ENCODE results near the gene TYK2. TPM values are rescaled to one million over a fixed set of nuclear protein-coding genes. Genes with fewer than 3 reads are reported as not detected.

TYK2 gene
- total and polyA plus RNA-seq, 2 of the 13 experiments (the other 11 are each of a cell fraction or from before 2014, with no cell fraction given): 38.8 to 60.1 TPM

- peak; percentile 8 for ATAC-seq
- in situ Hi-C loops (cut with HindIII; ENCODE audit: extremely low pct_ligation_motif_present, low pct_unique_long_range_greater_than_20kb): no loop called here
- no peak for TF ChIP-seq ZNF883 (CRISPR knock-in tag; IDR thresholded peaks at IDR 0.05; ENCODE audit: not compliant biosample characterization)
- TF ChIP-seq GPN1 (CRISPR knock-in tag; IDR thresholded peaks at IDR 0.05; ENCODE audit: borderline replicate concordance): no peak
- TF ChIP-seq GATAD2A (CRISPR knock-in tag; IDR thresholded peaks at IDR 0.05): no peak
- no peak for TF ChIP-seq ZNF407 (CRISPR knock-in tag; IDR thresholded peaks at IDR 0.05; ENCODE audit: not compliant biosample characterization)
- TF ChIP-seq ZBTB3 (CRISPR knock-in tag; IDR thresholded peaks at IDR 0.05; ENCODE audit: borderline replicate concordance, low read depth): no peak
- no peak for TF ChIP-seq GABPB1 (CRISPR knock-in tag; IDR thresholded peaks at IDR 0.05)
- TF ChIP-seq ZNF703 (CRISPR knock-in tag; IDR thresholded peaks at IDR 0.05; ENCODE audit: borderline replicate concordance): no peak
- TF ChIP-seq TP53 (CRISPR knock-in tag; conservative IDR thresholded peaks at IDR 0.05): no peak
- no peak for TF ChIP-seq TRIM24 (CRISPR knock-in tag; IDR thresholded peaks at IDR 0.05)
- peak; percentile 18; the same call in 1 of the 2 replicates for TF ChIP-seq ZNF670 (CRISPR knock-in tag; IDR thresholded peaks at IDR 0.05; ENCODE audit: borderline replicate concordance)
- TF ChIP-seq SAP130 (CRISPR knock-in tag; IDR thresholded peaks at IDR 0.05; ENCODE audit: low read depth): no peak
- TF ChIP-seq ISX (CRISPR knock-in tag; conservative IDR thresholded peaks at IDR 0.05): no peak
- no peak; the same call in 1 of the 2 replicates for TF ChIP-seq ZNF33A (CRISPR knock-in tag; IDR thresholded peaks at IDR 0.05; ENCODE audit: borderline replicate concordance)
- TF ChIP-seq RBAK (CRISPR knock-in tag; IDR thresholded peaks at IDR 0.05): no peak
- TF ChIP-seq MEIS1 (CRISPR knock-in tag; IDR thresholded peaks at IDR 0.05; ENCODE audit: borderline replicate concordance): no peak
- TF ChIP-seq RFX3 (CRISPR knock-in tag; IDR thresholded peaks at IDR 0.05): no peak
- TF ChIP-seq FOXO1 (CRISPR knock-in tag; IDR thresholded peaks at IDR 0.05): no peak
Measured at GRCh38 chr19:10333758-10334587, 46.4 kb downstream of the TYK2 start.

More at GRCh38 chr19:10333758-10334587, 46.4 kb downstream of the TYK2 start:
- no peak for DNase-seq (ENCODE audit: low spot score)
- H3K4me2 ChIP-seq (ENCODE audit: low read depth, low read length): peak overlapping the region; percentile 98
- H3K27me3 ChIP-seq (ENCODE audit: control insufficient read depth in 1 of 2, insufficient read depth in 2 of 2, low read length in 2 of 2): peaks cover 0 to 3% of the 10 kb centered on the region in 2 experiments; a peak in 1 of 5 replicates
- H3K4me1 ChIP-seq (ENCODE audit: insufficient read depth, low read length): peaks cover 45% of the 10 kb centered on the region
- WGBS (ENCODE audit: low lambda C conversion rate): 0% methylated on average over 9 of the region's 44 CpGs
- H3K27ac ChIP-seq (ENCODE audit: extremely low read length, insufficient read depth, low read length): peak overlapping the region; percentile 95
- intact Hi-C loops (cut with micrococcal nuclease; ENCODE audit: unreplicated experiment): loop anchor here (2.0 kb wide), 2 partner anchors 41 to 65 kb away; no protein-coding TSS in a partner anchor
- H3K9ac ChIP-seq (ENCODE audit: insufficient read depth, low read depth, low read length): peak overlapping the region; percentile 81
- ChIA-PET CTCF (ENCODE audit: low intra/inter-chr PET ratio, low total read pairs) (interaction anchor here (0.8 kb wide), 1 partner anchor 55 kb away, joined by 3 read pairs; no protein-coding TSS in a partner anchor), POLR2A (interaction anchor here (0.5 to 6.9 kb wide), 25 partner anchors 9 to 502 kb away, joined by 3 to 79 read pairs (median 4); partner anchors contain the start of genes CDC37, FDX2, ICAM1 and ICAM4)
- no peaks in the 10 kb centered on the region for H3K9me3 ChIP-seq (ENCODE audit: low read length)
- no peak for FAIRE-seq
- peaks cover 12% of the 10 kb centered on the region; the same call in 1 of the 2 replicates for H4K20me1 ChIP-seq (ENCODE audit: insufficient read depth, low read length)
- H3K79me2 ChIP-seq (ENCODE audit: insufficient read depth, low read length): peaks cover 37% of the 10 kb centered on the region
- BruUV-seq (replicated peaks): TSS peak; percentile 81
- peaks cover 13 to 20% of the 10 kb centered on the region in 2 experiments for H3K36me3 ChIP-seq (replicated peaks in 1 of 2; ENCODE audit: control insufficient read depth in 1 of 2, insufficient read depth in 2 of 2, low read length in 2 of 2)
- peak overlapping the region; percentile 77 to 89 (median 86) for H3K4me3 ChIP-seq (replicated peaks in 1 of 3; ENCODE audit: insufficient read depth in 1 of 3, low read depth in 2 of 3, low read length in 3 of 3)
- no peak overlapping the region for H2AFZ ChIP-seq (ENCODE audit: low read length)
